ENCODE data around the gene CHEK1. TPM values are rescaled to one million over a fixed set of nuclear protein-coding genes. Genes with fewer than 3 reads are reported as not detected.
A peak's percentile ranks its signal among the peaks of the same experiment; 100 is the strongest.
"Not testable (repeated sequence)": the region's sequence is repeated elsewhere in the genome, so short reads cannot be mapped to it uniquely, and the experiment has no call there.

The CHEK1 gene
- 71.6 TPM for total RNA-seq (2021; ENCODE audit: unreplicated experiment)
- polyA plus RNA-seq (2012; ENCODE audit: insufficient read length) = 30.4 TPM
- Bru-seq, nascent RNA = percentile 90 among the genes with signal in this experiment
- BruChase-seq, experiment 1, labeled RNA remaining after a 2-hour chase = percentile 90 among the genes with signal in this experiment
- BruChase-seq, experiment 2, labeled RNA remaining after a 6-hour chase = percentile 92 among the genes with signal in this experiment
- long read RNA-seq, full-length matches to known transcripts = 22 of 49 reads
- long read RNA-seq, partial matches to known transcripts = 7 of 49 reads
- long read RNA-seq, other reads (novel, unspliced or antisense) = 20 of 49 reads

DNA sequence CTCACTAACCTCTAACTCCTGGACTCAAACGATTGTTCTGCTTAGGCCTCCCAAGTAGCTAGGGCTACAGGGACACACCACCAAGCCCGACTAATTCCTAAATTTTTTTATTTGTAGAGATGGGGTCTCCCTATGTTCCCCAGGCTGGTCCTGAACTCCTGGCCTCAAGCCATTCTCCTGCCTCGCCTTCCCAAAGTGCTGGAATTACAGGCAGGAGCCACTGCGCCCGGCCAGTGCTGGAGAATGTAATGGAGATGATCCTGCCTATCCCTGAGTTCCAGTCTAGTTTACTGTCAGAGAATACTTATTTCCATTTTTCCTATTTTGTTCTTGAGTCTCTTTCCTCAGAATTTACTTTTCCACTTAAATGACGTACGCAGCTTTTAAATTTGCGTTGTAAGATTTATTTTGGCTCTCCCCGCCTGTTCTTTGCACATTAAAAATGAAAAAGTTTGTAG is at the start of gene CHEK1:
Gene CHEK1 (plus strand): TSS at position 408 of the 458 bp plus-strand sequence. CDS start 1,606 bp downstream, outside the sequence.
- peak within 1 kb of the TSS; percentile 67 to 74 for H3K4me3 ChIP-seq (ENCODE audit: low read depth in 2 of 2, low read length in 2 of 2)
- no peak for DNase-seq (ENCODE audit: low read depth, low spot score)
- no TSS peak for BruUV-seq (replicated peaks)
- H3K9me3 ChIP-seq (ENCODE audit: control insufficient read depth, insufficient read depth, low read depth, low read length) = no peaks in the 10 kb centered on the region
- no peak for ATAC-seq
- in situ Hi-C loops (cut with HindIII; ENCODE audit: low pct_unique_long_range_greater_than_20kb, low sequenced_read_pairs) (no loop called here), intact Hi-C loops (cut with micrococcal nuclease; ENCODE audit: unreplicated experiment) (loop anchor here (5.0 kb wide), 1 partner anchor 248 kb away; no protein-coding TSS in a partner anchor)
- H3K36me3 ChIP-seq (ENCODE audit: control insufficient read depth, insufficient read depth, low read length) = peaks cover 31% of the 10 kb centered on the region
- H3K27me3 ChIP-seq (ENCODE audit: control insufficient read depth, insufficient read depth, low read length) = no peaks in the 10 kb centered on the region
- peaks cover 29% of the 10 kb centered on the region for H3K4me1 ChIP-seq (ENCODE audit: control insufficient read depth, insufficient read depth, low read length)
- ChIA-PET CTCF (no interaction called here), POLR2A (no interaction called here)
- TF ChIP-seq SIN3A (IDR thresholded peaks at IDR 0.05; ENCODE audit: borderline replicate concordance, insufficient read depth, low read depth, low read length) = no peak
- TF ChIP-seq REST (IDR thresholded peaks at IDR 0.05; ENCODE audit: insufficient read depth in 1 of 2, low read depth in 2 of 2, low read length in 1 of 2) = no peak
- TF ChIP-seq, protein P1, sequence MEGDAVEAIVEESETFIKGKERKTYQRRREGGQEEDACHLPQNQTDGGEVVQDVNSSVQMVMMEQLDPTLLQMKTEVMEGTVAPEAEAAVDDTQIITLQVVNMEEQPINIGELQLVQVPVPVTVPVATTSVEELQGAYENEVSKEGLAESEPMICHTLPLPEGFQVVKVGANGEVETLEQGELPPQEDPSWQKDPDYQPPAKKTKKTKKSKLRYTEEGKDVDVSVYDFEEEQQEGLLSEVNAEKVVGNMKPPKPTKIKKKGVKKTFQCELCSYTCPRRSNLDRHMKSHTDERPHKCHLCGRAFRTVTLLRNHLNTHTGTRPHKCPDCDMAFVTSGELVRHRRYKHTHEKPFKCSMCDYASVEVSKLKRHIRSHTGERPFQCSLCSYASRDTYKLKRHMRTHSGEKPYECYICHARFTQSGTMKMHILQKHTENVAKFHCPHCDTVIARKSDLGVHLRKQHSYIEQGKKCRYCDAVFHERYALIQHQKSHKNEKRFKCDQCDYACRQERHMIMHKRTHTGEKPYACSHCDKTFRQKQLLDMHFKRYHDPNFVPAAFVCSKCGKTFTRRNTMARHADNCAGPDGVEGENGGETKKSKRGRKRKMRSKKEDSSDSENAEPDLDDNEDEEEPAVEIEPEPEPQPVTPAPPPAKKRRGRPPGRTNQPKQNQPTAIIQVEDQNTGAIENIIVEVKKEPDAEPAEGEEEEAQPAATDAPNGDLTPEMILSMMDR (IDR thresholded peaks at IDR 0.05) = no peak
- TF ChIP-seq POLR2AphosphoS5 (IDR thresholded peaks at IDR 0.05; ENCODE audit: low read depth, low read length) = no peak
- no peak for TF ChIP-seq TCF7L2 (IDR thresholded peaks at IDR 0.05; ENCODE audit: low read depth, low read length)
- H3K27ac ChIP-seq (ENCODE audit: low read length) = peak within 1 kb of the TSS; percentile 87

GRCh38 chr11:125577181-125577580 is 47.8 kb upstream of the CHEK1 start:
- BruUV-seq (replicated peaks); H3K9me3 ChIP-seq (ENCODE audit: control insufficient read depth, insufficient read depth, low read depth, low read length); H3K4me3 ChIP-seq (ENCODE audit: low read depth in 2 of 2, low read length in 2 of 2); POLR2A ChIA-PET; intact Hi-C loops (cut with micrococcal nuclease; ENCODE audit: unreplicated experiment); ATAC-seq; H3K4me1 ChIP-seq (ENCODE audit: control insufficient read depth, insufficient read depth, low read length); CTCF ChIA-PET; H3K27me3 ChIP-seq (ENCODE audit: control insufficient read depth, insufficient read depth, low read length); DNase-seq (ENCODE audit: low read depth, low spot score); in situ Hi-C loops (cut with HindIII; ENCODE audit: low pct_unique_long_range_greater_than_20kb, low sequenced_read_pairs); H3K27ac ChIP-seq (ENCODE audit: low read length): not testable (repeated sequence)
- H3K36me3 ChIP-seq (ENCODE audit: control insufficient read depth, insufficient read depth, low read length) = peaks cover 37% of the 10 kb centered on the region

GRCh38 chr11:125578783-125579182 is 46.2 kb upstream of the CHEK1 start:
- ChIA-PET CTCF (interaction anchor here (0.7 kb wide), 1 partner anchor 26 kb away, joined by 3 read pairs; no protein-coding TSS in a partner anchor), POLR2A (no interaction called here)
- ATAC-seq (no peak), DNase-seq (ENCODE audit: low read depth, low spot score) (no peak)
- Histone ChIP-seq H3K9me3 (ENCODE audit: control insufficient read depth, insufficient read depth, low read depth, low read length) (no peaks in the 10 kb centered on the region), H3K4me3 (ENCODE audit: low read depth in 2 of 2, low read length in 2 of 2) (no peak overlapping the region), H3K27ac (ENCODE audit: low read length) (no peak overlapping the region), H3K4me1 (ENCODE audit: control insufficient read depth, insufficient read depth, low read length) (no peaks in the 10 kb centered on the region), H3K27me3 (ENCODE audit: control insufficient read depth, insufficient read depth, low read length) (no peaks in the 10 kb centered on the region), H3K36me3 (ENCODE audit: control insufficient read depth, insufficient read depth, low read length) (peaks cover 42% of the 10 kb centered on the region)
- in situ Hi-C loops (cut with HindIII; ENCODE audit: low pct_unique_long_range_greater_than_20kb, low sequenced_read_pairs) (no loop called here), intact Hi-C loops (cut with micrococcal nuclease; ENCODE audit: unreplicated experiment) (no loop called here)
- BruUV-seq (replicated peaks) = no TSS peak
- TF ChIP-seq TCF7L2 (IDR thresholded peaks at IDR 0.05; ENCODE audit: low read depth, low read length) (no peak), SIN3A (IDR thresholded peaks at IDR 0.05; ENCODE audit: borderline replicate concordance, insufficient read depth, low read depth, low read length) (no peak), POLR2AphosphoS5 (IDR thresholded peaks at IDR 0.05; ENCODE audit: low read depth, low read length) (no peak), REST (IDR thresholded peaks at IDR 0.05; ENCODE audit: insufficient read depth in 1 of 2, low read depth in 2 of 2, low read length in 1 of 2) (no peak)
- TF ChIP-seq, protein P1 (IDR thresholded peaks at IDR 0.05) = no peak

All from Panc1 (cell line).